Embryonic facial prominence (tissue), 1 donor: ENCODE measurements around the gene NUDT4.
"Not testable (repeated sequence)": the region's sequence is repeated elsewhere in the genome, so short reads cannot be mapped to it uniquely, and the experiment has no call there.

Experiments used
- DNase-seq: peaks from one replicate; pipeline ENCODE4 v3.0.0-alpha.2; 2016; ENCODE audit errors: extremely low spot score

The NUDT4 gene

GRCh38 chr12:93427779-93428564, 50.2 kb downstream of the NUDT4 start:
- no peak for DNase-seq

- no peak for DNase-seq
Observed at GRCh38 chr12:93429448-93429847, 51.7 kb downstream of the NUDT4 start.

GRCh38 chr12:93429852-93430251, 52.1 kb downstream of the NUDT4 start:
- no peak for DNase-seq

GRCh38 chr12:93430280-93430679, 52.6 kb downstream of the NUDT4 start:
- DNase-seq, result no peak

GRCh38 chr12:93432031-93432430, 54.3 kb downstream of the NUDT4 start:
- not testable (repeated sequence) for DNase-seq

GRCh38 chr12:93434256-93434865, 56.6 kb downstream of the NUDT4 start:
- DNase-seq, result no peak

GRCh38 chr12:93438266-93439050, 60.7 kb downstream of the NUDT4 start:
- no peak for DNase-seq

GRCh38 chr12:93440043-93440835, 62.5 kb downstream of the NUDT4 start:
- no peak for DNase-seq

GRCh38 chr12:93441081-93441616, 63.4 kb downstream of the NUDT4 start:
- no peak for DNase-seq

GRCh38 chr12:93441617-93442410, 64.1 kb downstream of the NUDT4 start, which contains the start of gene UBE2N:
Gene UBE2N, minus strand, starts transcription at chr12:93441947. Its CDS starts 63 bp downstream, at chr12:93441884.
- peak; percentile 84 for DNase-seq

GRCh38 chr12:93442411-93443340, 65.0 kb downstream of the NUDT4 start:
- no peak for DNase-seq

- no peak for DNase-seq
Observed at GRCh38 chr12:93443576-93443975, 65.9 kb downstream of the NUDT4 start.

GRCh38 chr12:93447555-93448290, 70.0 kb downstream of the NUDT4 start:
- DNase-seq, result no peak

GRCh38 chr12:93448796-93449195, 71.1 kb downstream of the NUDT4 start:
- no peak for DNase-seq

GRCh38 chr12:93449277-93449676, 71.6 kb downstream of the NUDT4 start:
- no peak for DNase-seq

GRCh38 chr12:93451423-93452158, 73.9 kb downstream of the NUDT4 start:
- no peak for DNase-seq

- no peak for DNase-seq
Observed at GRCh38 chr12:93453633-93454032, 75.9 kb downstream of the NUDT4 start.

GRCh38 chr12:93456077-93456476, 78.4 kb downstream of the NUDT4 start:
- no peak for DNase-seq
